NCI-H446 (cell line): ENCODE data around the gene PRMT5.

ENCODE experiments used
- DNase-seq, 2 experiments: peaks; one replicate each; lab custom pipeline; 2025; lab: John Stamatoyannopoulos, UW

The PRMT5 gene

DNA sequence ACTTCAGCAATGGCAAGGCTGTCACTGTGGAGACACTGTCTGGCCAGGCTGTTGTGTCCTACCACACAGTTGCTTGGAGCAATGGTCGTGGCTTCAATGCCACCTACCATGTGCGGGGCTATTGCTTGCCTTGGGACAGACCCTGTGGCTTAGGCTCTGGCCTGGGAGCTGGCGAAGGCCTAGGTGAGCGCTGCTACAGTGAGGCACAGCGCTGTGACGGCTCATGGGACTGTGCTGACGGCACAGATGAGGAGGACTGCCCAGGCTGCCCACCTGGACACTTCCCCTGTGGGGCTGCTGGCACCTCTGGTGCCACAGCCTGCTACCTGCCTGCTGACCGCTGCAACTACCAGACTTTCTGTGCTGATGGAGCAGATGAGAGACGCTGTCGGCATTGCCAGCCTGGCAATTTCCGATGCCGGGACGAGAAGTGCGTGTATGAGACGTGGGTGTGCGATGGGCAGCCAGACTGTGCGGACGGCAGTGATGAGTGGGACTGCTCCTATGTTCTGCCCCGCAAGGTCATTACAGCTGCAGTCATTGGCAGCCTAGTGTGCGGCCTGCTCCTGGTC is 53.3 kb downstream of the PRMT5 start:
- DNase-seq = no peak

DNA sequence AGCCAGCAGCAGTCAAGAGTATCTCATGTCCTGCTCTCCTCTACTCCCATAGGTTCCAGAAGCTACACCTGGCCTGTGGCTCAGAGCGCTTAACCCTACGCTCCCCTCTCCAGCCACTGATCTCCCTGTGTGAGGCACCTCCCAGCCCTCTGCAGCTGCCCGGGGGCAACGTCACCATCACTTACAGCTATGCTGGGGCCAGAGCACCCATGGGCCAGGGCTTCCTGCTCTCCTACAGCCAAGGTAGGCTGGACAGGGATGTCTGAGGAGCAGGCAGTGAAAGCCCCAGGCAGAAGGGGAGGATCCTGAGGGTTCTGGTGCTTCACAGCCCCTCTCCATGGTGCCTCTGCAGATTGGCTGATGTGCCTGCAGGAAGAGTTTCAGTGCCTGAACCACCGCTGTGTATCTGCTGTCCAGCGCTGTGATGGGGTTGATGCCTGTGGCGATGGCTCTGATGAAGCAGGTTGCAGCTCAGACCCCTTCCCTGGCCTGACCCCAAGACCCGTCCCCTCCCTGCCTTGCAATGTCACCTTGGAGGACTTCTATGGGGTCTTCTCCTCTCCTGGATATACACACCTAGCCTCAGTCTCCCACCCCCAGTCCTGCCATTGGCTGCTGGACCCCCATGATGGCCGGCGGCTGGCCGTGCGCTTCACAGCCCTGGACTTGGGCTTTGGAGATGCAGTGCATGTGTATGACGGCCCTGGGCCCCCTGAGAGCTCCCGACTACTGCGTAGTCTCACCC is 54.0 kb downstream of the PRMT5 start:
- DNase-seq = no peak

DNA sequence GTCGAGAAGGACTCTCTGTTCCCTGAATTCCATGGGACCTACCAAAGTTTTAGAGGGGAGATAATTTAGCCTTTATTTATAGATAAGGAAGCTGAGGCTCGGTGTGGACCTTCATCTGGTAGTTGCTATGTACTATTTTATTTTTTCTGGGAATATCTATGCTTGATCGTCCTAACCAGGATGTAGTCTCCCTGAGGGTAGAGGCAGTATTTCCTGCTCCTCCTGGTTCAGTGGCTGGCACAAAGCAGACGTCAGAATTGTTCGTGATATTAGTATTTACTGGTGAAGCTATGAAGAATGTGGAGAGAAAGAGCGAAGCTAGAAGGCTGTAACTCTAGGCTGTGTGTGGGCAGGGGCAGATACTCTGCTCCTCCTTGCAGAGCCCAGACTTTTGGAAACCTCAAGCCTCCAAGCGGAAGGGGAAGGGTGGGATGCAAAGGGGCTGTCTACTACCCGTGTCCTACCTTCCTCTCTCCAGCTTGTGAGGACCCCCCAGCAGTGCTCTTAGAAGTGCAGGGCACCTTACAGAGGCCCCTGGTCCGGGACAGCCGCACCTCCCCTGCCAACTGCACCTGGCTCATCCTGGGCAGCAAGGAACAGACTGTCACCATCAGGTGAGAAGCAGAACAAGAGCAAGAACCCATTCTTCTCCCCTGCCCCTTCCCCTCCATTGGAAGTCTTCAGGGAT is 56.2 kb downstream of the PRMT5 start:
- no peak for DNase-seq

DNA sequence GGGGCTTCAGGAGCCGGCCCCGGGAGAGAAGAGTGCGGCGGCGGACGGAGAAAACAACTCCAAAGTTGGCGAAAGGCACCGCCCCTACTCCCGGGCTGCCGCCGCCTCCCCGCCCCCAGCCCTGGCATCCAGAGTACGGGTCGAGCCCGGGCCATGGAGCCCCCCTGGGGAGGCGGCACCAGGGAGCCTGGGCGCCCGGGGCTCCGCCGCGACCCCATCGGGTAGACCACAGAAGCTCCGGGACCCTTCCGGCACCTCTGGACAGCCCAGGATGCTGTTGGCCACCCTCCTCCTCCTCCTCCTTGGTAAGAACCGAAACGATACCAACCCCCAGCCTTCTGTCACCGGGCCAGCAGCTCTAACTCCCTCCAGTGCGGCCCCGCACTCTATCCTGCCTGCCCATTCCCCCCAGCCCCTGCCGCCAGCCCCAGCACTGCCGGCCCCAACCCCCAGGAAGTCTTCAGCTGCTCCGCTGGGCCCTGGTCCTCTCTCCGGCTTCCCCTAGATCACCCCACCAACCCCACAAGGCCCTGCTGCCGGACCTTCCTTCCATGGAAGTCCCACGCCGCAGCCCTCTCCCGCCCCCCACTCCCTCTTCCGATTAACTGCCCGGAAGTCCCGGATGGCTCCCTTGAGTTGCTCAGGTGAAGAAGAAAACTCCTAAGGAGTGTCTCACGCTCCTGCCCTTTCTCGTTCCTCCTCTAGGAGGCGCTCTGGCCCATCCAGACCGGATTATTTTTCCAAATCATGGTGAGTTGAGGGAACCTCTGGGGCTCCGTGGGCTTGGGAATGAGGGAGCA is 56.9 kb downstream of the PRMT5 start:
- DNase-seq = peak; percentile 70 to 82

DNA sequence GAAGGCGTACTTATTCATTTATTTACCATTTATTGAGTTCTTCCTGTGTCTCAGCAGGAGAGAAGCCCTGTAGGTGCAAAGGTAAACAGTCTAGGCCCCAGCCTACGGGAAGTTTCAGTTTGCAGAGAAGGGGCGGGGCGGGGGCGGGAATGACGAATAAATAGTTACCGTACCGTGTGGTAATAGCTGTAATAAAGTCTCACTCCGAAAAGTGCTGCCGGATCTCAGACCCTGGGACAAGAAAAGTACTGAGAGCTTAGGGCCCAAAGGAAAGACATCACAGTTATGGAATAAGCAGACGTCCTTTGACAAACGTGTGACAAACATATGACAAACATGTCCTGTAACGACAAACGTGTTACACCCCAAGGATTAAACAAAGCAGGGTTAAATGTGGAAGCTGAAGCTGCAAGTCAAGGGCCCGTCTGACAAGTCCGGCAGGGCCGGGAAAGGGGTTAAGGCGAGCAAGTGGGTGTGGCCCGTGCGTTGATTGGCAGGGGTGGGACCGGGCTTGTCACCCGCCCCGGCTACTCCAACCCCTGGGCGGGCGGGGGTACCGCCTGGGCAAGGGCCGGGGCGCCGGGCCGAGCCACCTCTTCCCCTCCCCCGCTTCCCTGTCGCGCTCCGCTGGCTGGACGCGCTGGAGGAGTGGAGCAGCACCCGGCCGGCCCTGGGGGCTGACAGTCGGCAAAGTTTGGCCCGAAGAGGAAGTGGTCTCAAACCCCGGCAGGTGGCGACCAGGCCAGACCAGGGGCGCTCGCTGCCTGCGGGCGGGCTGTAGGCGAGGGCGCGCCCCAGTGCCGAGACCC is 57.7 kb downstream of the PRMT5 start, which contains the start of gene LRP10:
Gene LRP10, plus strand, starts transcription at position 517 of the 809 bp plus-strand sequence. CDS start 564 bp downstream, outside the sequence.
- peak; percentile 38 to 78 for DNase-seq

DNA sequence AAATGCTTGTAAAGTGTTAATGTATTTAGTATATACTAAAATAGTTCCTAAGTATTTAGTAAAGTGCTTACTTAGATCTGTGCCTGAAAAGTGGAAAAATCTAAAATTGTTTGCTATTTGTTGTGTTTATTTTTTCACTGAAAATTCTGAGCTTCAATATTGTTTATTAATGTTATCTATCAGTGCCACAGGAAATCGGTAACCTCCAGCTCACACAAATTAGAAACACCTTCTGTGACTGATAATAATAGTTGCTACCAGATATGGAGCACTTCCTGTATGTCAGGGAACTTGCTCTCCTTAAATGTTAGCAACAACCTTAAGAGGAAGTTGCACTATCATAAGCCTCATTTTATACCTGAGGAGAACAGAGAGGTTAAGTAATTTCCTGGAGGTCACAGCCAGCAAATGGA is 58.4 kb downstream of the PRMT5 start:
- no peak for DNase-seq
